Inflammatory macrophage treated with lipopolysaccharide for 1 hour (primary cell): Measurements from ENCODE around the gene CDK2.

Experiments used
- DNase-seq, 2 donors: peaks; one replicate each; pipeline ENCODE4 v3.0.0-alpha.2; 2020 to 2022

CDK2 gene

DNA sequence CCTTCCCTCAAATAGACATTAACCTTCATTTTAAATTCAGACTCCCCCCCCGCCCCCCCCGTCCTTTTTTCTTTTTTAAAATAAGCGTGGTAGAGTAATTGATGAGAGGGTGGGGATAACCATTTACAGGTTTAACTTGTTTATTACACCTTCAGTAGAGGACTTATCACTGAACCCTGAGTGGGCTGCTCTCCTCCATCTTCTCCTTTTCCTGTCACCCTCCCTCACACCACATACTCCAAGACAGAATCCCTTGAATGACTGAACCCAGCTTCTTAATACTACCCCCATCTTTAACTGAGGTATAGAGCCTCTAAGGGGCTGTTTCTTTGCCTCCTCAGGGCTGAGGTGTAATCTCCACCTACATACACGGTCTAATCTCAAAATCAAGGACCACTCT, 50.6 kb downstream of the CDK2 start:
- DNase-seq: no peak

GRCh38 chr12:56018356-56018755, 51.7 kb downstream of the CDK2 start:
- DNase-seq: no peak

- DNase-seq: peak; percentile 34 to 56
Observed at GRCh38 chr12:56020423-56021184, 54.0 kb downstream of the CDK2 start, which contains the start of gene IKZF4. Gene IKZF4, plus strand, starts transcription at chr12:56021043. Its CDS starts 451 bp downstream, at chr12:56021494.

GRCh38 chr12:56021889-56022497, 55.4 kb downstream of the CDK2 start:
- peak; percentile 35 to 39 for DNase-seq
